ENCODE results near the gene TCEAL7. TPM values are rescaled to one million over a fixed set of nuclear protein-coding genes. Genes with fewer than 3 reads are reported as not detected.

Gene TCEAL7
- total and polyA plus RNA-seq, 2 experiments from 2014 or later = 7.3 to 17.2 TPM

GRCh38 chrX:103293118-103293517 is 36.9 kb upstream of the TCEAL7 start:
- Histone ChIP-seq H2AFZ (no peak overlapping the region), H3K4me3 (no peak overlapping the region), H3K4me2 (no peak overlapping the region), H3K9me2 (ENCODE audit: insufficient read depth) (no peaks in the 10 kb centered on the region), H4K20me1 (replicated peaks; ENCODE audit: insufficient read depth) (no peaks in the 10 kb centered on the region), H3K27me3 (ENCODE audit: insufficient read depth) (peaks cover 32% of the 10 kb centered on the region), H3K79me2 (replicated peaks; ENCODE audit: insufficient read depth) (no peaks in the 10 kb centered on the region), H3K4me1 (ENCODE audit: insufficient read depth) (peaks cover 21% of the 10 kb centered on the region), H3K27ac (ENCODE audit: low read depth) (no peak overlapping the region), H3F3A (replicated peaks; ENCODE audit: low read depth) (no peaks in the 10 kb centered on the region), H3K36me3 (ENCODE audit: insufficient read depth) (no peaks in the 10 kb centered on the region)
- H3K4me3 Mint-ChIP-seq = no peak overlapping the region
- TF ChIP-seq JUNB (IDR thresholded peaks at IDR 0.05; ENCODE audit: unreplicated experiment) = no peak
- TF ChIP-seq ZNF462 (CRISPR knock-in tag; IDR thresholded peaks at IDR 0.05) = no peak
- no peak for TF ChIP-seq ETS1 (IDR thresholded peaks at IDR 0.05)
- no peak for TF ChIP-seq CTCF (conservative IDR thresholded peaks at IDR 0.05; ENCODE audit: low read depth in 2 of 2)
- no peak for TF ChIP-seq ZNF331 (CRISPR knock-in tag; IDR thresholded peaks at IDR 0.05; ENCODE audit: low read depth)
- TF ChIP-seq POLR2AphosphoS5 (IDR thresholded peaks at IDR 0.05; ENCODE audit: low read depth) = no peak
- TF ChIP-seq CREB1 (CRISPR knock-in tag; IDR thresholded peaks at IDR 0.05; ENCODE audit: low read depth) = no peak
- no peak for TF ChIP-seq STAT1 (IDR thresholded peaks at IDR 0.05; ENCODE audit: unreplicated experiment)
- TF ChIP-seq ZNF114 (CRISPR knock-in tag; IDR thresholded peaks at IDR 0.05) = no peak
- no peak for TF ChIP-seq REST (IDR thresholded peaks at IDR 0.05; ENCODE audit: unreplicated experiment)
- TF ChIP-seq EZH2phosphoT487 (IDR thresholded peaks at IDR 0.05; ENCODE audit: unreplicated experiment) = no peak
- no peak for TF ChIP-seq EZH2 (IDR thresholded peaks at IDR 0.05; ENCODE audit: low read depth, unreplicated experiment)
- no peak for TF ChIP-seq NANOG (IDR thresholded peaks at IDR 0.05; ENCODE audit: borderline replicate concordance)
- H3K4me1 Mint-ChIP-seq = peaks cover 18% of the 10 kb centered on the region
- no peaks in the 10 kb centered on the region for H3K36me3 Mint-ChIP-seq (ENCODE audit: low read depth)
- ATAC-seq = no peak
- DNase-seq (ENCODE audit: low spot score) = no peak
- peaks cover 13% of the 10 kb centered on the region for H3K27me3 Mint-ChIP-seq (ENCODE audit: insufficient read depth, low read depth, poor library complexity)
- no peak overlapping the region for H3K27ac Mint-ChIP-seq
- H3K9me3 Mint-ChIP-seq = no peaks in the 10 kb centered on the region

Measured in GM23338 (cell line).